ENCODE measurements around the gene TMEM168. TPM values are rescaled to one million over a fixed set of nuclear protein-coding genes. Genes with fewer than 3 reads are reported as not detected.

The TMEM168 gene
- total RNA-seq, 1 donor from 2014 or later, result 17.9 TPM

DNA sequence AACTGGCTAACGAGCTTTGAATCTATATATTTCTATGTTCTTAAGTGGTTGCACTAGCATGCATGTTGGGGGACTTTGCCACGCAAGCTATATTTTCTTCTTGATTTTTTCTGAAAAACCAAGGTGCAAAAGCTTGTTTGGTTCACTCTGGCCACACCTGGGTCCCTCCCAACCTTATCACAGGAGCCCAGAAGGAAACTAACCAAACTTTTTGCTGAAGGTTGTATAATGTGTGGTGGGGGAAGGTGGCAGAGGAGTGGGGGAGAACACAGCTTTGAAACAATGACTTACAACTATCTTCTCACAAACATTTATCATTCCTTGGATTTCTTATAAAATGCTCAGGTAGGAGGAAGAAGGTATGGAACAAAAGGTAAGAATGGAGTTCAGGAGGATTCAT lies 75.3 kb downstream of the TMEM168 start:
- no peak for ATAC-seq
